Smooth muscle cell (in vitro differentiated cells): Measurements from ENCODE around the gene TEDDM1. TPM values are rescaled to one million over a fixed set of nuclear protein-coding genes. Genes with fewer than 3 reads are reported as not detected.

Experiments used
- DNase-seq: peaks from one replicate; lab custom pipeline; 2025; ENCODE audit not compliant: unreplicated experiment; lab: John Stamatoyannopoulos, UW
- H2AFZ ChIP-seq: fragments of 200-600 bp; sonication (generic); 2 replicates; pipeline ENCODE4 v1.6.0; 2016; ENCODE audit warnings: antibody characterized with exemption, low read depth, mild to moderate bottlenecking
- H3F3A ChIP-seq: fragments of 200-600 bp; sonication (generic); 2 replicates; pipeline ENCODE4 v1.6.0; 2017; ENCODE audit warnings: antibody characterized with exemption, low read depth
- H3K27ac ChIP-seq: fragments of 200-600 bp; sonication (generic); 2 replicates; pipeline ENCODE4 v1.5.1; 2016; ENCODE audit warnings: low read depth, mild to moderate bottlenecking
- H3K27me3 ChIP-seq: fragments of 200-600 bp; sonication (generic); 2 replicates; pipeline ENCODE4 v1.6.1; 2016; ENCODE audit warnings: low read depth, mild to moderate bottlenecking
- H3K36me3 ChIP-seq: fragments of 200-600 bp; sonication (generic); 2 replicates; pipeline ENCODE4 v1.5.1; 2016; ENCODE audit warnings: low read depth
- H3K4me1 ChIP-seq: fragments of 200-600 bp; sonication (generic); 2 replicates; pipeline ENCODE4 v1.5.1; 2016; ENCODE audit warnings: low read depth
- H3K4me2 ChIP-seq: fragments of 200-600 bp; sonication (generic); 2 replicates; pipeline ENCODE4 v1.6.0; 2016; ENCODE audit warnings: mild to moderate bottlenecking
- H3K4me3 ChIP-seq: fragments of 200-600 bp; sonication (generic); 2 replicates; pipeline ENCODE4 v1.5.1; 2016; ENCODE audit warnings: mild to moderate bottlenecking
- H3K79me2 ChIP-seq: fragments of 200-600 bp; sonication (generic); 2 replicates; pipeline ENCODE4 v1.6.0; 2016; ENCODE audit warnings: low read depth, mild to moderate bottlenecking
- H3K9ac ChIP-seq: fragments of 200-600 bp; sonication (generic); 2 replicates; pipeline ENCODE4 v1.6.0; 2016; ENCODE audit warnings: low read depth
- H3K9me3 ChIP-seq: fragments of 200-600 bp; sonication (generic); replicated peaks from 2 replicates; pipeline ENCODE4 v1.5.1; 2016; ENCODE audit warnings: low read depth
- H4K20me1 ChIP-seq: fragments of 200-600 bp; sonication (generic); 2 replicates; pipeline ENCODE4 v1.6.0; 2016; ENCODE audit warnings: low read depth
- CTCF ChIP-seq: fragments of 200-600 bp; sonication (generic); IDR thresholded peaks from 2 replicates; pipeline ENCODE4 v1.5.1; 2017; ENCODE audit warnings: borderline replicate concordance, mild to moderate bottlenecking, antibody characterized with exemption; ENCODE audit not compliant: insufficient read depth, poor library complexity, severe bottlenecking
- WGBS: methylation state at CpG from one replicate; pipeline ENCODE4 v1.1.7; 2016; ENCODE audit warnings: low lambda C conversion rate; 5-methylcytosine and 5-hydroxymethylcytosine counted together
- polyA plus RNA-seq: library from polyadenylated mRNA; unstranded; fragments of >200 nt; fragmentation: Nextera tagmentation; extraction: Ambion mirVana; gene quantifications from 2 replicates; pipeline ENCODE4 v1.2.1, GENCODE V29; 2016
- total RNA-seq: library from RNA; depleted of rRNA; stranded (reverse); fragments of >200 nt; gene quantifications from 2 replicates; pipeline ENCODE4 v1.2.3, GENCODE V29; 2014

TEDDM1 gene
- total and polyA plus RNA-seq, 2 experiments from 2014 or later, result not detected

- Histone ChIP-seq H3K79me2 (peaks cover 23% of the 10 kb centered on the region), H3F3A (no peaks in the 10 kb centered on the region), H3K27ac (no peak overlapping the region), H3K4me1 (peaks cover 19% of the 10 kb centered on the region), H3K9me3 (no peaks in the 10 kb centered on the region), H3K36me3 (no peaks in the 10 kb centered on the region), H2AFZ (no peak overlapping the region), H3K9ac (no peak overlapping the region), H3K4me3 (no peak overlapping the region), H3K27me3 (no peaks in the 10 kb centered on the region), H3K4me2 (no peak overlapping the region), H4K20me1 (peaks cover 20% of the 10 kb centered on the region)
- 58% methylated on average over 5 of the region's 5 CpGs for WGBS
- DNase-seq, result no peak
- no peak for TF ChIP-seq CTCF
Observed at GRCh38 chr1:182394055-182394775, 6.3 kb downstream of the TEDDM1 start.

GRCh38 chr1:182392050-182393028 lies 8.1 kb downstream of the TEDDM1 start:
- H3F3A ChIP-seq, result no peaks in the 10 kb centered on the region
- peak overlapping the region; percentile 90 for H3K4me3 ChIP-seq
- no peak for TF ChIP-seq CTCF
- H4K20me1 ChIP-seq, result peaks cover 39% of the 10 kb centered on the region
- H3K9me3 ChIP-seq, result no peaks in the 10 kb centered on the region
- H2AFZ ChIP-seq, result peak overlapping the region; percentile 96
- peak overlapping the region; percentile 87 for H3K9ac ChIP-seq
- peak overlapping the region; percentile 96 for H3K4me2 ChIP-seq
- H3K27me3 ChIP-seq, result no peaks in the 10 kb centered on the region
- DNase-seq, result peak; percentile 66
- peaks cover 34% of the 10 kb centered on the region for H3K79me2 ChIP-seq
- WGBS, result 22% methylated on average over 33 of the region's 47 CpGs
- peaks cover 34% of the 10 kb centered on the region for H3K4me1 ChIP-seq
- H3K36me3 ChIP-seq, result peaks cover 10% of the 10 kb centered on the region
- peak overlapping the region; percentile 75 for H3K27ac ChIP-seq

DNA sequence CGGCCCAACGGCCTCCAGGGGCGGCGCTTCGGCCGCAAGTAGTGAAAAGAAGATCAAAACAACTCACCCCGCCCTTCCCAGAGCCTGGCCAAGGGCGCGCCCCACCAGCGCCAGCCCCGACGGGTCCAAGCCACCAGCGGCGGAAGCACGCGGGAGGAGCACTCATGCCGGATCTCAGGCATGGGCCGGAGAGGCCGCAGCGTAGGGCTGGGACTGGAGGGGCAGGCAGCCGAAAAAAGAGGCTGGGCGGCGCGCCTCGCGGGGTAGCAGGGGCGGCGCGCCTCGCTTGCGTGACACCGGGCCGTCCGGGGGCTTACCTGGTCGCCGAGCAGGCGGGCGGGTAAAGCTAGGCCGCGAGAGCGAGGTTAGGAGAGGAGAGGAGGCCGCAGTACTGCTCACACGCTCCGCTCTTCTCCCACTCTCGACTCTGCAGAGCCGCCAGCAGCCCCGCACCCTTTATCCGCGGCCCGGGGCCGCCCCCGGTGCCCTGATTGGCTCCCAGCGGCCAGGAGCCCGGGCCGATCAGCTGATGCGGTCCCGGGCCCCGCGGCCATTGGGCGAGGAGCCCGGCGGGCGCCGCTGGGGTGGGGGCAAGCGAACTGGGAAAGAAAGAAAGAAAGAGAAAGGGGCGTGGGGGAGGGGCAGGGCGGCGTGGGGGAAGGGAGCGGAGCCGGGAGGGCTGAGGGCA lies 9.0 kb downstream of the TEDDM1 start, which contains the start of gene GLUL:
Gene GLUL, minus strand, starts transcription at position 429 of the 688 bp plus-strand sequence. CDS start 3,053 bp downstream, outside the sequence.
- peaks cover 10% of the 10 kb centered on the region for H3K36me3 ChIP-seq
- peak within 1 kb of the TSS; percentile 87 for H3K9ac ChIP-seq
- WGBS, result under 1% methylated on average over 53 of the region's 70 CpGs
- H3K79me2 ChIP-seq, result peaks cover 34% of the 10 kb centered on the region
- peak within 1 kb of the TSS; percentile 90 for H3K4me3 ChIP-seq
- H3K27me3 ChIP-seq, result no peaks in the 10 kb centered on the region
- H4K20me1 ChIP-seq, result peaks cover 47% of the 10 kb centered on the region
- H3K4me2 ChIP-seq, result peak within 1 kb of the TSS; percentile 96
- DNase-seq, result peak; percentile 87
- H3K27ac ChIP-seq, result peak within 1 kb of the TSS; percentile 75
- H3K9me3 ChIP-seq, result no peaks in the 10 kb centered on the region
- peaks cover 33% of the 10 kb centered on the region for H3K4me1 ChIP-seq
- no peaks in the 10 kb centered on the region for H3F3A ChIP-seq
- peak within 1 kb of the TSS; percentile 96 for H2AFZ ChIP-seq
- peak; percentile 10 for TF ChIP-seq CTCF
